HUES48 (cell line): Measurements from ENCODE around the gene IRS1.

ENCODE experiments used
- H3K27ac ChIP-seq: one replicate; pipeline ENCODE4 v1.7.0; 2013; ENCODE audit warnings: low read depth, low read length, inconsistent platforms
- H3K27me3 ChIP-seq: 2 replicates; pipeline ENCODE4 v1.6.1; 2013; ENCODE audit warnings: mild to moderate bottlenecking, low read length; ENCODE audit not compliant: control insufficient read depth, insufficient read depth
- H3K36me3 ChIP-seq: 2 replicates; pipeline ENCODE4 v1.6.1; 2013; ENCODE audit warnings: low read length; ENCODE audit not compliant: control insufficient read depth, insufficient read depth
- H3K4me1 ChIP-seq: 2 replicates; pipeline ENCODE4 v1.6.1; 2013; ENCODE audit warnings: mild to moderate bottlenecking, low read length; ENCODE audit not compliant: control insufficient read depth, insufficient read depth
- H3K4me3 ChIP-seq: 2 replicates; pipeline ENCODE4 v1.5.1; 2013; ENCODE audit warnings: mild to moderate bottlenecking, low read depth, low read length
- H3K9ac ChIP-seq: 2 replicates; pipeline ENCODE4 v1.6.1; 2013; ENCODE audit warnings: mild to moderate bottlenecking, low read depth, low read length, moderate library complexity
- H3K9me3 ChIP-seq: 2 replicates; pipeline ENCODE4 v1.6.1; 2013; ENCODE audit warnings: low read length; ENCODE audit not compliant: control insufficient read depth, insufficient read depth

The IRS1 gene

GRCh38 chr2:226721541-226721940 is 78.1 kb downstream of the IRS1 start:
- H3K9me3 ChIP-seq = no peaks in the 10 kb centered on the region
- H3K27ac ChIP-seq = no peak overlapping the region
- H3K4me1 ChIP-seq = peaks cover 5% of the 10 kb centered on the region; the same call in 1 of the 2 replicates
- no peaks in the 10 kb centered on the region for H3K27me3 ChIP-seq
- H3K9ac ChIP-seq = no peak overlapping the region
- no peak overlapping the region for H3K4me3 ChIP-seq
- H3K36me3 ChIP-seq = no peaks in the 10 kb centered on the region

GRCh38 chr2:226720948-226721347 is 78.7 kb downstream of the IRS1 start:
- Histone ChIP-seq H3K27ac (no peak overlapping the region), H3K9me3 (no peaks in the 10 kb centered on the region), H3K4me3 (no peak overlapping the region), H3K36me3 (no peaks in the 10 kb centered on the region), H3K4me1 (peaks cover 5% of the 10 kb centered on the region; the same call in 1 of the 2 replicates), H3K9ac (no peak overlapping the region), H3K27me3 (no peaks in the 10 kb centered on the region)

GRCh38 chr2:226717719-226718118 is 81.9 kb downstream of the IRS1 start:
- no peak overlapping the region for H3K9ac ChIP-seq
- H3K9me3 ChIP-seq = no peaks in the 10 kb centered on the region
- H3K4me3 ChIP-seq = no peak overlapping the region
- no peaks in the 10 kb centered on the region for H3K27me3 ChIP-seq
- no peaks in the 10 kb centered on the region for H3K36me3 ChIP-seq
- no peaks in the 10 kb centered on the region for H3K4me1 ChIP-seq
- H3K27ac ChIP-seq = no peak overlapping the region

GRCh38 chr2:226716126-226716525 is 83.5 kb downstream of the IRS1 start:
- Histone ChIP-seq H3K27me3 (no peaks in the 10 kb centered on the region), H3K4me1 (no peaks in the 10 kb centered on the region), H3K9me3 (no peaks in the 10 kb centered on the region), H3K9ac (no peak overlapping the region), H3K4me3 (no peak overlapping the region), H3K27ac (no peak overlapping the region), H3K36me3 (no peaks in the 10 kb centered on the region)

GRCh38 chr2:226715347-226715990 is 84.2 kb downstream of the IRS1 start:
- no peak overlapping the region for H3K9ac ChIP-seq
- H3K4me3 ChIP-seq = no peak overlapping the region
- no peaks in the 10 kb centered on the region for H3K36me3 ChIP-seq
- no peaks in the 10 kb centered on the region for H3K9me3 ChIP-seq
- no peaks in the 10 kb centered on the region for H3K27me3 ChIP-seq
- no peaks in the 10 kb centered on the region for H3K4me1 ChIP-seq
- H3K27ac ChIP-seq = no peak overlapping the region

- Histone ChIP-seq H3K4me3 (no peak overlapping the region), H3K36me3 (no peaks in the 10 kb centered on the region), H3K27me3 (no peaks in the 10 kb centered on the region), H3K4me1 (no peaks in the 10 kb centered on the region), H3K27ac (no peak overlapping the region), H3K9ac (no peak overlapping the region), H3K9me3 (no peaks in the 10 kb centered on the region)
Measured at GRCh38 chr2:226712941-226713340, 86.7 kb downstream of the IRS1 start.

- H3K4me1 ChIP-seq = no peaks in the 10 kb centered on the region
- H3K27me3 ChIP-seq = no peaks in the 10 kb centered on the region
- no peak overlapping the region for H3K4me3 ChIP-seq
- H3K27ac ChIP-seq = no peak overlapping the region
- no peak overlapping the region for H3K9ac ChIP-seq
- H3K9me3 ChIP-seq = no peaks in the 10 kb centered on the region
- no peaks in the 10 kb centered on the region for H3K36me3 ChIP-seq
Measured at GRCh38 chr2:226711606-226712296, 87.9 kb downstream of the IRS1 start.

- H3K27me3 ChIP-seq = no peaks in the 10 kb centered on the region
- H3K9ac ChIP-seq = no peak overlapping the region
- H3K4me3 ChIP-seq = no peak overlapping the region
- H3K27ac ChIP-seq = no peak overlapping the region
- no peaks in the 10 kb centered on the region for H3K36me3 ChIP-seq
- H3K4me1 ChIP-seq = no peaks in the 10 kb centered on the region
- no peaks in the 10 kb centered on the region for H3K9me3 ChIP-seq
Measured at GRCh38 chr2:226707499-226707898, 92.1 kb downstream of the IRS1 start.

GRCh38 chr2:226705965-226706364 is 93.7 kb downstream of the IRS1 start:
- no peak overlapping the region for H3K4me3 ChIP-seq
- no peaks in the 10 kb centered on the region for H3K27me3 ChIP-seq
- no peaks in the 10 kb centered on the region for H3K9me3 ChIP-seq
- H3K27ac ChIP-seq = no peak overlapping the region
- no peaks in the 10 kb centered on the region for H3K4me1 ChIP-seq
- no peak overlapping the region for H3K9ac ChIP-seq
- H3K36me3 ChIP-seq = no peaks in the 10 kb centered on the region

GRCh38 chr2:226705133-226705886 is 94.3 kb downstream of the IRS1 start:
- H3K4me3 ChIP-seq = no peak overlapping the region
- no peak overlapping the region for H3K9ac ChIP-seq
- H3K36me3 ChIP-seq = no peaks in the 10 kb centered on the region
- no peaks in the 10 kb centered on the region for H3K27me3 ChIP-seq
- H3K4me1 ChIP-seq = no peaks in the 10 kb centered on the region
- H3K9me3 ChIP-seq = no peaks in the 10 kb centered on the region
- no peak overlapping the region for H3K27ac ChIP-seq

GRCh38 chr2:226703514-226703913 is 96.1 kb downstream of the IRS1 start:
- Histone ChIP-seq H3K4me1 (no peaks in the 10 kb centered on the region), H3K27ac (no peak overlapping the region), H3K27me3 (no peaks in the 10 kb centered on the region), H3K4me3 (no peak overlapping the region), H3K36me3 (no peaks in the 10 kb centered on the region), H3K9me3 (no peaks in the 10 kb centered on the region), H3K9ac (no peak overlapping the region)
